ENCODE results near the gene AUH. TPM values are rescaled to one million over a fixed set of nuclear protein-coding genes. Genes with fewer than 3 reads are reported as not detected.
A peak's percentile ranks its signal among the peaks of the same experiment; 100 is the strongest.

The AUH gene
- total RNA-seq, result 24.9 and 31.1 TPM in 2 replicates
- long read RNA-seq, partial matches to known transcripts, result 3 of 11 reads
- long read RNA-seq, other reads (novel, unspliced or antisense), result 5 of 11 reads

DNA sequence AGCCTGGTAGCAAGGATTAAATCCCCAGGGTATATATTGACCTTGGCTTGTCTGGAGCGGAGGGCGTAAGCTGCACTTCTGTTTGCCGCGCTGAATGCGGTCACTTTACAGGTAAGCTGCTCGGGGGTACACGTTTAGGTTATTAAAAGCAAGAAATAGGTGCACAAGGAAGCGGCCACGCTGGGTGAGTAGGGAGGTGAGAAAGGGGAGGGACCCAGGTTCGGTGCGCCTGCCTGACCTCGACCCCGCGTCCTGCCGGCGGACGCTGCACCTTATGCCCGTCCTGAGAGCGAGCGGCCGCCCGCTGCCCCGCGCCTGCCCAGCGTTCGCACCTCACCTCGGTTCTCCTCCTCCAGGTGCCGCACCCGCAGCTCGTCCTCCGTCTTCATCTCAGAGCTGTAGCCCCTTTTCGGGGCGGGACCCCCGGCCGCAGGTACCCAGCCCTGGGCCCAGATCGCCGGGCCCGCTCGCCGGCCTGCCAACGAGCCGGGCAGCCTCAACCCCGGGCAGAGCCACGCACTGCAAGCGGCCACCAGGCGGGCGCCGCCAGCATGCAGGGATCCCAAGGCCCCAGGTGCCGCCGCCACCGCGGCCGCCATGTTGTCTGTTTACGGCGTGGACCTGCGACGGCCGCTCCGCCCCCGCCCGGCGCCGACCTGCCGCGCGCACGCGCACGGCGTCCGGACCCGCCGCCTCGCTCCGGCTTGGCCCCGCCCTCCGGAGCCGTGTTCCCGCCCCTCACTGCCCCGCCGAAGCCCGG is at the start of gene AUH:
Gene AUH (minus strand): TSS at position 628 of the 760 bp plus-strand sequence. CDS start 29 bp downstream, at position 599.
- Mint-ChIP-seq H3K36me3 (ENCODE audit: insufficient read depth) (peaks cover 3% of the 10 kb centered on the region), H3K27ac (peak within 1 kb of the TSS; percentile 97), H3K4me1 (ENCODE audit: low read depth) (peaks cover 18% of the 10 kb centered on the region), H3K4me3 (ENCODE audit: low read depth) (peak within 1 kb of the TSS; percentile 96), H3K27me3 (no peaks in the 10 kb centered on the region), H3K9me3 (ENCODE audit: low read depth) (no peaks in the 10 kb centered on the region)
- TF ChIP-seq, protein P1, sequence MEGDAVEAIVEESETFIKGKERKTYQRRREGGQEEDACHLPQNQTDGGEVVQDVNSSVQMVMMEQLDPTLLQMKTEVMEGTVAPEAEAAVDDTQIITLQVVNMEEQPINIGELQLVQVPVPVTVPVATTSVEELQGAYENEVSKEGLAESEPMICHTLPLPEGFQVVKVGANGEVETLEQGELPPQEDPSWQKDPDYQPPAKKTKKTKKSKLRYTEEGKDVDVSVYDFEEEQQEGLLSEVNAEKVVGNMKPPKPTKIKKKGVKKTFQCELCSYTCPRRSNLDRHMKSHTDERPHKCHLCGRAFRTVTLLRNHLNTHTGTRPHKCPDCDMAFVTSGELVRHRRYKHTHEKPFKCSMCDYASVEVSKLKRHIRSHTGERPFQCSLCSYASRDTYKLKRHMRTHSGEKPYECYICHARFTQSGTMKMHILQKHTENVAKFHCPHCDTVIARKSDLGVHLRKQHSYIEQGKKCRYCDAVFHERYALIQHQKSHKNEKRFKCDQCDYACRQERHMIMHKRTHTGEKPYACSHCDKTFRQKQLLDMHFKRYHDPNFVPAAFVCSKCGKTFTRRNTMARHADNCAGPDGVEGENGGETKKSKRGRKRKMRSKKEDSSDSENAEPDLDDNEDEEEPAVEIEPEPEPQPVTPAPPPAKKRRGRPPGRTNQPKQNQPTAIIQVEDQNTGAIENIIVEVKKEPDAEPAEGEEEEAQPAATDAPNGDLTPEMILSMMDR (IDR thresholded peaks at IDR 0.05; ENCODE audit: unreplicated experiment), result peak; percentile 40
- peak; percentile 85 for DNase-seq (ENCODE audit: low spot score, unreplicated experiment)

DNA sequence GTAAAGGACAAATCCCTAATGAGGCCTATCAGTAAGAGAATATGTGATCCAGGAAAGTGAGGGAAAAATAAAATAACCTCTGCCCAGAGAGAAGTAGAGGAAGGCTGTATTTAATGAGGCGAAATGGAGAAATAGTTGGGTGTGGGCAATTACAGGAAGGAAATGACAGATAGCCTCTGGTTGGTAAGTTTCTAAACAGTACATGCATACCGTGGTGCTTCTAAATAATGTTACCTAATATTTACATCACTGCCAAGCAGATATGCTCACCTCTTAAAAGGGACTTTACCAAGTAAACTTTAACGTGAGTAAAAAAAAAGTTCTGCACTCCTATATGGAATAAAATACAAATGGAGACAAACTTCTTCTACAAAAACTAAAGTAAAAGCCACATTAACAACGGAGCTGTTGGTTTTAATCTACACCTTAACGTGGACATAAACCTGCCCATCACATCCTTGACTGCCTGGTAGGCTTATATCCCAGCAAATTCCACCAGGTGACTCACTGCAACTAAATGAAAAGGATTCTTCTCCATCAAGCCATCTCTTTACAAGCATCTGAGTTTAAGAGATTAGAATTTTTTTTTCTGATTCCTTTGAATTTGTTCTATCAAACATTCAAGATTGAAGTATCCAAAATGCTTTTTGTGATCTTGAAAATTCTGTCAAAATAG is 49.5 kb upstream of the AUH start:
- H3K36me3 Mint-ChIP-seq (ENCODE audit: insufficient read depth), result peaks cover 26% of the 10 kb centered on the region
- no peak overlapping the region for H3K27ac Mint-ChIP-seq
- H3K27me3 Mint-ChIP-seq, result no peaks in the 10 kb centered on the region
- H3K4me3 Mint-ChIP-seq (ENCODE audit: low read depth), result no peak overlapping the region
- H3K4me1 Mint-ChIP-seq (ENCODE audit: low read depth), result no peaks in the 10 kb centered on the region
- TF ChIP-seq, protein P1 (IDR thresholded peaks at IDR 0.05; ENCODE audit: unreplicated experiment), result no peak
- DNase-seq (ENCODE audit: low spot score, unreplicated experiment), result no peak
- H3K9me3 Mint-ChIP-seq (ENCODE audit: low read depth), result no peaks in the 10 kb centered on the region

GRCh38 chr9:91410161-91410560 is 48.4 kb upstream of the AUH start:
- TF ChIP-seq, protein P1 (IDR thresholded peaks at IDR 0.05; ENCODE audit: unreplicated experiment), result no peak
- H3K4me3 Mint-ChIP-seq (ENCODE audit: low read depth), result no peak overlapping the region
- no peaks in the 10 kb centered on the region for H3K9me3 Mint-ChIP-seq (ENCODE audit: low read depth)
- DNase-seq (ENCODE audit: low spot score, unreplicated experiment), result no peak
- H3K27me3 Mint-ChIP-seq, result no peaks in the 10 kb centered on the region
- peaks cover 27% of the 10 kb centered on the region for H3K36me3 Mint-ChIP-seq (ENCODE audit: insufficient read depth)
- no peaks in the 10 kb centered on the region for H3K4me1 Mint-ChIP-seq (ENCODE audit: low read depth)
- H3K27ac Mint-ChIP-seq, result no peak overlapping the region

- Mint-ChIP-seq H3K27ac (no peak overlapping the region), H3K4me3 (ENCODE audit: low read depth) (no peak overlapping the region), H3K36me3 (ENCODE audit: insufficient read depth) (peaks cover 28% of the 10 kb centered on the region)
Measured at GRCh38 chr9:91408475-91408874, 46.8 kb upstream of the AUH start.

More at GRCh38 chr9:91408475-91408874, 46.8 kb upstream of the AUH start:
- TF ChIP-seq, protein P1 (IDR thresholded peaks at IDR 0.05; ENCODE audit: unreplicated experiment), result no peak
- no peak for DNase-seq (ENCODE audit: low spot score, unreplicated experiment)
- H3K9me3 Mint-ChIP-seq (ENCODE audit: low read depth), result no peaks in the 10 kb centered on the region
- H3K27me3 Mint-ChIP-seq, result no peaks in the 10 kb centered on the region
- H3K4me1 Mint-ChIP-seq (ENCODE audit: low read depth), result peaks cover 4% of the 10 kb centered on the region

Measured in progenitor cell of endocrine pancreas (in vitro differentiated cells).